GOT3 (cell line): ENCODE data around the gene SFSWAP.
"Not testable (repeated sequence)": the region's sequence is repeated elsewhere in the genome, so short reads cannot be mapped to it uniquely, and the experiment has no call there.

Experiments
- DNase-seq: peaks from one replicate; lab custom pipeline; 2025; ENCODE audit warnings: mixed read lengths; lab: John Stamatoyannopoulos, UW

SFSWAP gene

DNA sequence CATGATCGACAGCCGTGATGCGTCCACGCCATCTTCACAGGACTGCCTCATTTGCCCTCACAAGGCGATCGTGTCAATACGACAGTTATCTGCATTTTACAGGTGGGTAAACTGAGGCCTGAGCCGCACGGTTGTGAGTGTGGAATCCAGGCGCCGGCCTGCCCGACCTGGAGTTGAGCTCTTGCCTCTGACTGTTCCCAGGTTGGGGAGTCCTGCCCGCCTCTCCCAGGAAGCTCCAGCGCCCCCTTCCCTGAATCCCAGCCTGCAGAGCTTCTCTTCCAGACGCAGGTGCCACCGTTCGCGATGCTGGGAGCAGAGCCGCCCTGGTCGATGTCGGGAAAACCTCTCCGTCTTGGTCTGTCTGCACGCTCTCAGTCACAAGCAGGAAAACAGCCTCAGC is 31.1 kb upstream of the SFSWAP start:
- not testable (repeated sequence) for DNase-seq

DNA sequence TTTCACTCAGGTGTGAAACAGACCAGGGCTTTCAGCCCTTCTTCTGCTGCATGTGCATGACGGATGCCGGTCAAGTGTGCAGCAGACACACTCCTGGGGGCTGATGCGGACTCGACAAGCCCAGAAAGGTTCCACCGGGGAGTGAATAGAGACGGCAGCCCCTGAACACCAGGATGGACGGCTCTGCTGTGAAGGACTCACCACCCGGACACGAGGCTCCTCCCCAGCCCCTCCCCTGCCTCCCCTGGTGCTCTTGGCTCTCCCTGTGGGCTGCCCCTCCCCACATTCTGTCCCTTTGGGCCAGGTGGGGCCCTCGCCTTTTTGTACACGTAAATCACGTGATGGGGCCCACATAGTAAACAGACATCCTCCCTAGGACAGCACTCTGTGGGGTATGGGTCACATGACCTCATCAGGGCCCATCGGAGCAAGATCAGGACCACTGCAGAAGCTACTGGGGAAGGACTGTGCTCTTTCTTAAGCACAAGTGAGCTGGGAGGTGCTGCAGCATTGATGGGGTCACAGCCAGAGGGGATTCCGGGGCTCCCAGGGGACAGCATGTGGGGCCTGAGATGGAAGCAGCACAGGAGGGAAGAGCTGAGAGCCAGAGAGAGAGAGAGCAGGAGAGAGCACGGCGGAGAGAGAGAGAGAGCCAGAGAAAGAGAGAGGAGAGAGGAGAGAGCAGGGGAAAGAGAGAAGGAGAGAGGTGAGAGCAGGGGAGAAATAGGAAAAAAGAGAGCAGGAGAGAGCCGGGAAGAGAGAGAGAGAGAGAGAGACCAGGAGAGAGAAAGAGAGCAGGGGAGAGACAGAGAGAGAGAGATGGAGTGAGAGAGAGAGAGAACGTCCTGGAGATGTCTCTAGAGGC is 30.3 kb upstream of the SFSWAP start:
- DNase-seq = not testable (repeated sequence)

DNA sequence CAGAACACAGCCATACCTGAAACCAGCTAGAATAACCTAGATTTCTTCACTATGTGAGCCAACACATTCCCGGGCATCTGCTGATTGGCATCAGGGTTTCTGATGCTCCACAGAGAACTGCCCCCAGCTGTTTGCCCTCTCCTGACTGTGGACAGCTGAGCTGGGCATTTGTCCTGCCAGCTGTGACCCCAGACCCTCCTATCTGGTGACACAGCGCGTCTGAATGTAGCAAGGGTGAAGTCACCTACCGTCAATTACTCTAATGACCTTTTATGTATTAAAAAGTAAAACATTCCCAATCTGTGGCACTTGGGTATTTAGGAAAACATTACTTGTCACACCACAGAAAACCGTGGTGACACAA is 29.7 kb upstream of the SFSWAP start:
- no peak for DNase-seq

DNA sequence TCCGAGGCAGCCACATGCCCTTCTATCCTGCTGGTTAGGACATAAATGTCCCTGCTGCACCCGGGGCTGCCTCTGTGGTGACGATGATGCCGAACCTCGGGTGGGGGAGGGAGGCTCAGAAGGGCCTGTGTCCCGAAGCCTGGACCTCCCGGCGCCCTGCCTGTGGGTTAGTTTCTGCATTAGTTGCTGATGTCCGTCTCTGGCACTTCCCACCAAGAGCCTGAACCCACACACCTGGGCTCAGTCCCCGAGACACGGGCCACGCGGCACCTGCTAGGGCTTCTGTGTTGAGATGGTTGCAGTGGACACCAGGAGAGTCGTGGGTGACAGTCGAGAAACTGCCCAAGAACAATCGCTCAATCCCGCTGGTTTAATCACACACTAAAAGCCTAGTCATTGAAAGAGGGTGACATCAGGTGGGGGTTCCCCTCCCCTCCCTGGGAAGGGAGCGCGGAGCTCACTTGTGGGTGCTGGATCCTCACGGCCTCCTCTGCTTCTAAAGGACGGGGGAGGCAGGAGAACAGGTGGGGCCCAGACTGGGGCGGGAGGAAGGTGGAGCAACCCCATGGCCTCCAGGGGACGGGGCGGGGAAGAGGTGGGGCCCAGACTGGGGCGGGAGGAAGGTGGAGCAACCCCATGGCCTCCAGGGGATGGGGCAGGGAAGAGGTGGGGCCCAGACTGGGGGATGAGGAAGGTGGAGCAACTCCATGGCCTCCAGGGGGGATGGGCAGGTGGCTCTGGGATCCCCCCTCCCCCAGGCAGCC is 29.0 kb upstream of the SFSWAP start:
- not testable (repeated sequence) for DNase-seq

DNA sequence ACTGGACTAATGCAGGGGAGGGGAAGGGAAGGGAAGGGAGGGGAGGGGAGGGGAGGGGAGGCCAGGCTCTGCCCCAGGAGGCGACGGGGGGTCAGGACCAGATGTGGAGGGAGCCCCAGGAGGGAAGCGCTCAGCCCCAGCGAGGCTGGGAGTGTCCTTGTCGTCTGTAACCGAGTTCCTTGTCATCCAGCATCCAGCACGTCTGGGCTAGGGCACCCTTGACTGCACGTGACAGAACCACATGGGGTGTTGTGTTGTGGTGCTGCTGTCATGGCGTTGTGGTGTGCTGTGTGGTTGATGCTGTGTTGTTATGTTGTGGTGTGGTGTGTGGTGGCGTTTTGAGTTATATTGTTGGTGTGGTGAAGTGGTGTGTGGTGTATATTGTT is 28.4 kb upstream of the SFSWAP start:
- DNase-seq = no peak

DNA sequence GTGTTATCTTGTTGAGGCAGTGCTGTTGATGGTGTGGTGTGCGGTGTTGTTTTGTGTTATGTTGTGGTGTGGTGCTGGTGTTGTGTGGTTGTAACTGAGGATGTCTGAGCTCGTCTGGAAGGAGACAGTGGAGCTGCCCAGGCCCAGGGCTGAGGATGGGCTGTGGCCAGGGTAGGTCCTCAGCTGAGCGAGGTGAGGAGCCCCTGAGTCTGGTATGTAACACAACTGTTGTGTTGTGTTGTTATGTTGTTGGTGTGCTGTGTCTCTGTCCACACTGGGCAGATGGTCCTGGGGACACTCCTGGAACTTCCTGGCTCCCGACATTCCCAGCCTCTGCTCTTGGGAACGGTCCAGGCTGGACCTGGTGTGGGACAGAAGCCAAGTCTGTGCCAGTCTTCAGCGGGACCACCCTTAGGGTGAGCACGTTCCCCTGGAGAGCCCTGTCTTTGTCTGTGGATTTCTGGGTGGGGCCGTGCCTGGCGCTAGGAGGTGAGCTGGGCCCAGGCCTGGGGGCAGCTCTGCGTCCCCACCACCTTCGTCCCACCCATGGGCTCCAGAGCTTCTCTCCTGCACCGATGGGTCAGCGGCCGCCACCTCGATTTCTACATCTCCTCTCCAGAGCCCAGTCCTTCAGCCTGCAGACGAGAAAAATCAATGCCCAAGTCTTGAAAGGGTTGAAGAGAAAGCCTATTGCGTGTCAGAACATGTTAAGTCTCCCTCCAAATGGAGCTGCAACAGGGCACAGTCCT is 27.4 kb upstream of the SFSWAP start:
- DNase-seq = no peak

DNA sequence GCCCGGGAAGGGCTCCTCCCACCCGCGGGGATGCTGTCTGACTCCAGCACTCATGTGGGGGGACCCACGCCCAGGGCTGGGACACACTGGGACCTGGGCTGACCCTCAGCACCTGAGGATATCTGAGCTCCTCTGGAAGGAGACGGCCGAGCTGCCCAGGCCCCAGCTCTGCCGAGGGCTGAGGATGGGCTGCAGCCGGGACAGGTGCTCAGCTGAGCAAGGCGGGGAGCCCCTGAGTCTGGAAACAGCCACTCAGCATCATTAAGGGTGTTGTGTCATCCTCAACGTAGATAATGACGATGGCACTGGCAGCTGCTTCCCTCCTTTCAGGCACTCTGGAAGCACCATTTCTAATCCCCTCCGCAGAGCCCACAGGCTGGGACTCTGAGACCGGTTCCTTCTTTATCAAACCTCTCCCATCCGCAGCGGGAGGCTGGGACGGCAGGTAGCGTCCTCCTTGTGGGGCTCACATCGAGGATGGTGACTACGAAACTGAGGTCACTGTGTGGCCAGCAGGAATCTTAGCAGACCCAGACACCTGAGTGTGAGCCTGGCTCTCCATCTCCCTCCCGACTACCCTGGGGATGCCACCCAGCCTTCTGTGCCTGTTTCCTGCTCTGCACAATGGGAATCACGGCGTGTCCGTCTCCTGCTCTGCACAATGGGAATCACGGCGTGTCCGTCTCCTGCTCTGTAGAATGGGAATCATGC is 26.7 kb upstream of the SFSWAP start:
- DNase-seq = no peak

DNA sequence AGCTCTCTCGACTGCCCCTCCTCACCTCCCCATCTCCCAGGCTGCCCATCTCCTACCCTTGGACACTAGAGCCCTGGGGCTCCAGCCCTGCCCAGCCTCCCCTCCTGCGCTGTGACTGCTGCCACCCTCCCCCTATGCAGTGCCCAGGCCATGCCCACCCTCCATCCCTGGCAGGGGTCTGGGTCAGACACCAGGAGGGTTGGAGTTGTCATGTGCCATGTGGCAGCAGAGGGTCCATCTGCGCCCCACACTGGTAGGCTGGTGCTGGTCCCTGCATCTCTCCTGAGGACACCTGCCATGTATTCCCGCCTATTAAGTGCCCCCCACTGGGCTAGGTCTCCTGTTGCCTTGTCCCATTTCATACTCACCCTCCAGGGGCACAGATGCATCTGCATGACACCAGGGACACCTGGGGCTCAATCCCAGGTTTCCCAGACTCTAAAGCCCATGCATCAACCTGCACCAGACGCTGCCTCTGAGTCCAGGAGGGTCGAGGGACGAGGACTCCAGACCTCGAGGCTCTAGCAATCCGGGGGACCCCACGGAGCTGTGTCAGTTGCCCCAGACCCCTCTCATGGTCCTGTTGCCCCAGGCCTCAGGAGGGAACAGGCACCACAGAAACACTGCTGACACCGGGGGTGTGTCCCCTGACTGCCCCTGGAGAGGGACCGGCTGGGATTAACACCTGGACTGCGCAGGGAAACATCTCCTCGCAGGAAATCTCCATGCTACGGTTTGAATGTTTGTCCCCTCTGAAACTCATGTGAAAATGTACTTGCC is 23.4 kb upstream of the SFSWAP start:
- DNase-seq = no peak

DNA sequence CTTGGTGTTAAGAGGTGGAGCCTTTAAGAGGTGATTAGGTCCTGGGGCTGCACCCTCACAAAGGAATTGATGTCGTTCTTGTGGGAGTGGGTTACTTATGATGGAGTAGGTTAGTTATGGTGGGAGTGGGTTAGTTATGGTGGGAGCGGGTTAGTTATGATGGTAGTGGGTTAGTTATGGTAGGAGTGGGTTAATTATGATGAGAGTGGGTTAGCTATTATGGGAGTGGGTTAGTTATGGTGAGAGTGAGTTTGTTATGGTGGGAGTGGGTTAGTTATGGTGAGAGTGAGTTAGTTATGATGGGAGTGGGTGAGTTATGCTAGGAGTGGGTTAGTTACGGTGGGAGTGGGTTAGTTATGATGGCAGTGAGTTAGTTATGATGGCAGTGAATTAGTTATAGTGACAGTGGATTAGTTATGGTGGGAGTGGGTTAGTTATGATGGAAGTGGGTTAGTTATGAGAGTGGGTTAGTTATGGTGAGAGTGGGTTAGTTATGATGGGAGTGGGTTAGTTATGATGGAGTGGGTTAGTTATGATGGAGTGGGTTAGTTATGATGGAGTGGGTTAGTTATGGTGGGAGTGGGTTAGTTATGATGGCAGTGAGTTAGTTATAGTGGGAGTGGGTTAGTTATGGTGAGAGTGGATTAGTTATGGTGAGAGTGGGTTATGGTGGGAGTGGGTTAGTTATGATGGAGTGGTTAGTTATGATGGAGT is 22.6 kb upstream of the SFSWAP start:
- no peak for DNase-seq

DNA sequence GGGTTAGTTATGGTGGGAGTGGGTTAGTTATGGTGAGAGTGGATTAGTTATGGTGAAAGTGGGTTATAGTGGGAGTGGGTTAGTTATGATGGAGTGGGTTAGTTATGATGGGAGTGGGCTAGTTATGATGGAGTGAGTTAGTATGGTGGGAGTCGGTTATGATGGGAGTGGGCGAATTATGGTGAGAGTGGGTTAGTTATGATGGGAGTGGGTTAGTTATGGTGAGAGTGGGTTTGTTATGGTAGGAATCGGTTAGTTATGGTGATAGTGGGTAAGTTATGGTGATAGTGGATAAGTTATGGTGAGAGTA is 22.1 kb upstream of the SFSWAP start:
- DNase-seq = no peak

DNA sequence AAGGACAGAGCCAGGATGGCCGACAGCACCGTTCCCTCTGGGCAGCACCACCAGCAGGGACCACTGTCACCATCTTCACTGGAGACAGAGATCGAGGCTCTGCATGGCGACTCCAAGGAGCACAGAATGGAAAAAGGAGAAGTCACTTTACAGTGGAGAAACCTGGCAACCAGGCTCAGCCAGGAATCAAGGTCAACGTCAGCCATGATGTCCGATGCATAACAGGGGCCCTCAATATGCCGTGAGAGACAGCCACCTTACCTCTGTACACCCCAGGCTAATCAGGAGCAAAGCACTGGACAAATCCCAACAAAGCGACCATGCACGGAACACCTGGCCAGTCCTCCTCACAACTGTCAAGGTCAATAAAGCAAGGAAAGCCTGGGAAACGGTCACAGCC is 20.6 kb upstream of the SFSWAP start:
- no peak for DNase-seq

DNA sequence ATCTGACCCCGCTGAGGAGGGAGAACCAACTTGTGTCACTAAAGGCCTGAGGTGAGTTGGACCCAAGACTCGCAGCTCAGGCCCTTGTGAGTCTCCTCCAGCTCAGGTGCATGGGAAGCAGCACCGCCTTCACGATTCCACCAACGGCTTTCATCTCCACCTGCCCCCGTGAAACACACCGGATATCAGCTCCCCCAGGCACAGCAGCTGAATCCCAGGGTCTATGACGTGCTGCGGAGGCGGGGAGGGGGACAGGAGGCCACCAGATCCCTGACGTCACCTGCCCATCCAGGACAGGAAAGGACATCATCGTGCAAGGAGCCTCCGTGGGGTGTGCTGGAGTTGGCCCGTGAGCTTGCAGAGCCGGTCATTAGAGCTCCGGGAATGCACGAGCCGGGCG is 18.5 kb upstream of the SFSWAP start:
- DNase-seq = no peak

DNA sequence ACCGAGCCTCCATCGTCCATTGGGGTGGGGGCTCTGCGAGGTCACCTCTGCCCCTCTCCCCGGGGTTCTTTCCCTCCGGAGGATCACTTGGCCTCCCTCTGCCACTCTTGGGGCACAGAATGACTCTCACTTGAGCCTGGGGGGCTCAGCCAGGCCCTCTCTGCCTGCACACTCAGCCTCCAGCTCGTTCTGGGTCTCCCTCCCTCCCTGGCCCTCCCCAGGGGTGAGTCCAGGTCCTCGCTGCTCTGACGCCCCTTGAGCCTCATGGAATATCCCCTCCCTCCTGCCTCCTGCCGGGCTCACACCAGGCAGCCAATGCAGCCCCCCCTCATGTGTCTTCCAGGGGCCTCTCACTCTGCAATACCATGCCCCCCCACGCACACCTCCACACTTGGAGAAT is 17.7 kb upstream of the SFSWAP start:
- DNase-seq = no peak

DNA sequence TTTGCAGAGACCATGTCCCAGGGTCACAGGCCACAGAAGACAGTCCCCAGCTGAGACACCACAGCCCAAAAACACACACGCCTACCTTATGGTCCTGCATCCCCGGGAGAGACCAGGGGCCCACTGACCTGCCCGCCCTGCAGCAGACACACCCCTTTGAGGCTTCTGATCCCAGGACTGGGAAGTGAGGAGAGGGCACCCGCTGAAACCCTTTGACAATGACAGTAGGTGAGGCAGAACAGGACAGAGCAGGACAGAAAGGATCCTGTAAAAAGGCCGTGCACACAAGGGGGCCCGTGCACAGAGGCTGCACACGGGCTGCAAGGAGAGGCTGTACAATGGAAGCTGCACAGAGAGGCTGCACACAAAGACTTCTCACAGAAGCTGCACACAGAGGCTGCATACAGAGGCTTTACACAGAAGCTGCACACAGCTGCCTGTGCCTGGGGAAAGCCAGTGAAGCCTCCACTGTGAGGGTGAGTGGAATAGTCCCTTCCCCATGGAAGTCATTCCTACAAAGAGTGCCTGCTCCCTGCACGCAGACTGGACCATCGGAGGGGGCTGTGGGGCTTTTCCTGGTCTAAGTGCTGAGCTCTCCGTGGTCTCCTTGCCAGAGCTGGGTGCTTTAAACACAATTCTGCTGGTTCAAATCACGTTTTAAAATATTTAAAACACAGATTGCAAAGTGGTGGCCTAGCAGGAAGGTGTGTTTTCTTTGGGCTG is 16.6 kb upstream of the SFSWAP start:
- no peak for DNase-seq

DNA sequence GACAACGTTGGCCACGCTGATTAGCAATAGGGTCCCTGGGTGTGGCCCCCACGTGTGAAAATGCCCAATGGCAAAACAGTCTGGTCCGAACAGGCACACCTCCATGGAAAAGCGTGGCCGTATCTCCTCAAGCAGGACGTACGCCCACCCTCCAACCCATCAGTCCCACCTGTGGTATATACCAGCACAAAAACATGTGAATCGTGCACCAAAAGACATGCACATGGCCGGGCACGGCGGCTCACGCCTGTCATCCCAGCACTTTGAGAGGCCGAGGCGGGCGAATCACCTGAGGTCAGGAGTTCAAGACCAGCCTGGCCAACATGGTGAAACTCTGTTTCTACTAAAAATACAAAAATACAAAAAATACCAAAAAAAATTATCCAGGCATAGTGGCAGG is 14.9 kb upstream of the SFSWAP start:
- no peak for DNase-seq

DNA sequence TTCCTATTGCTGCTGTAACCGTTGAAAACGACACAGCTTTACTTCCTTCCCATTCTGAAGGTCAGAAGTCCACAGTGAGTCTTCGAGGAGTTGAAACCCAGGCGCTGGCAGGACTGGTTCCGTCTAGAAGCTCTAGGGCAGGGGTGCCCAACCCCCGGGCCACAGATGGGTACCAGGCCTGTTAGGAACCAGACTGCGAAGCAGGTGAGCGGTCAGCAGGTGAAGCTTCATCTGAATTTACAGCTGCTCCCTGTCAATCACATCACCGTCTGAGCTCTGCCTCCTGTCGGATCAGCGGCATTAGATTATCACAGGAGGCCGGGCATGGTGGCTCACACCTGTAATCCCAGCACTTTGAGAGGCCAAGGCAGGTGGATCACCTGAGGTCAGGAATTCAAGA is 12.6 kb upstream of the SFSWAP start:
- DNase-seq = no peak

DNA sequence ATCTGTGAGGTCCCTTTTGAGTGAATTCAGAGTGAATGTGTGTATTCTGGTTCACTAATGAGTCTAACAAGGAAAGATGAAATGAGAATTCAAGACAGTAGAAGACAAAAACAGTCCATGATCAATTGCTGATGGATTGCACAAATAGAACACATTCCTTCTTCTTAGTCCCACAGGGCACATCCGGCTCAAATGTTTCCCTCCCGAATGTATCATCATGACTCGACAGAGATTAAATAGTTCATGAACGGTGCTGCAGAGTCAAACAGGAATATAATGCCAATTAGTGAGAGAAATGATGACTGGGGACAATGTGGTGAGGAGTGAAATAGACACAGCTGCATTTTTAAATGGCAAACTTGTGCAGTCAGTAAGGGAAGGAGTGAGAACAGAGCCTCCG is 11.5 kb upstream of the SFSWAP start:
- no peak for DNase-seq

DNA sequence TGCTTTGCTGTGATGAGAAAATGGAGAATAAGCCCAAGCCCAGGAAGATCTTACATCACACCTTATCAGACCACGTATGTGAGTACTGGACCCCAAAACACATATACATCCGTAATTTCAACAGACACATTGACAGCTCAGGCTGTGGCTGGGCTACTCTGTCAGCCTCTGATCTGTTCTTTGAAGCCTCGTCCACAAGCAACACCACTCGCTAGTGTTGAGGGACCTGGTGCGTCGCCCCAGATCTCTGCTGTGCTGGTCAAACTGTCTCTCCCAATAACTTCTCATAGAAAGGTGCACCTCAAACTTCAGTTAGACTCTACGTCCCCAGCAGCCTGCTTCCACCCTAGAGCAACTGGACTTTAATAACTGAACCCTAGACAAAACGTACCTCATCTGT is 10.6 kb upstream of the SFSWAP start:
- no peak for DNase-seq

DNA sequence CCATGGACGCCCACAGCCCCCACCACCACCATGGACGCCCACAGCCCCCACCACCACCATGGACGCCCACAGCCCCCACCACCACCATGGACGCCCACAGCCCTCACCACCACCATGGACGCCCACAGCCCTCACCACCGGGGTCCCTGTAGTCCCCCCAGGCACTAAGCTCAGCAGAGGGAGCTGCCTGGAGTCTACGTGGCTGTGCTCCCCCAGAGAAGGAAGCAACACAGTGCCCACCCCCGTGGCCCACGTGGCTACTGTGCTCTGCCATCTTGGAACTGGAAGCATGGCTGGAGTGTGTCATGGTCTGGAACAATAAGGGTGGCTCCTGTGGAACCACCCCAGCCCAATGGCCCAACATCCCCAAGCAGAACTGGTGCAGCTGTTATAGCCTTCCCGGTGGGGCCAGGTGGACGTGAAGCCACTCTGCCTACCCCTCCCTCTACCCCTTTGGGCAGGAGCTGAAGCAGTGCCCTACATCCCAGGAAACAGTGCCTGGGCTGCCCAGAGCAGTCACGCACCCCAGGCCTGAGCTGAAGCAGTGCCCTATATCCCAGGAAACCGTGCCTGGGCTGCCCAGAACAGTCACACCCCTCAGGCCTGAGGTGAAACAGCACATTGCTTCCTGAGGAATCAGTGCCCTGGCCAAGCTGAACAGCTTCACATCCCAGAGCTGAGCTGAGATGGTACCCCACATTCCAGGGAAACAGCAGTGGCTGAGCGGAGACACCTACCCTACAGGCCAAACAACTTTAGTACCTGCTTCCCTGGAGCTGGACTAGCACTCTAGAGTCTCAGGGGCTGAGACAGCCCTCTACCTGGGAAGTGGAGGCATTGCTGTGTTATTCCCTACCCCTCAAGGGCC is 9.0 kb upstream of the SFSWAP start:
- no peak for DNase-seq
